GM21381 (cell line): ENCODE measurements around the gene TAOK1.
A peak's percentile ranks its signal among the peaks of the same experiment; 100 is the strongest.
"Not testable (repeated sequence)": the region's sequence is repeated elsewhere in the genome, so short reads cannot be mapped to it uniquely, and the experiment has no call there.

Source experiments
- ATAC-seq: cut with Tn5 transposase; IDR thresholded peaks from one replicate; pipeline ENCODE4 v1.9.1; 2021; ENCODE audit warnings: mild to moderate bottlenecking, moderate library complexity; ENCODE audit not compliant: unreplicated experiment

The TAOK1 gene

DNA sequence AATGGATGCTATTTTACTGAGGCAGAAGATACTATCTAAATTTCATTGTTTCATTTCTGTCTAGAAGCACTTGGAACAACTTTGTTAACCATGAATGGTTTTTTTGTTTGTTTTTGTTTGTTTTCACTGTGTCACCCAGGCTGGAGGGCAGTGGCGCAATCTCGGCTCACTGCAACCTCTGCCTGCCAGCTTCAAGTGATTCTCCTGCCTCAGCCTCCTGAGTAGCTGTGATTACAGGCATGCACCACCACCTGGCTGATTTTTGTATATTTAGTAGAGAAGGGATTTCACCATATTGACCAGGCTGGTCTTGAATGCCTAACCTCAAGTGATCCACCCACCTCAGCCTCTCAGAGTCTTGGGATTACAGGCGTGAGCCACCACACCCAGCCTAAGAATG lies 136.2 kb downstream of the TAOK1 start:
- no peak for ATAC-seq

DNA sequence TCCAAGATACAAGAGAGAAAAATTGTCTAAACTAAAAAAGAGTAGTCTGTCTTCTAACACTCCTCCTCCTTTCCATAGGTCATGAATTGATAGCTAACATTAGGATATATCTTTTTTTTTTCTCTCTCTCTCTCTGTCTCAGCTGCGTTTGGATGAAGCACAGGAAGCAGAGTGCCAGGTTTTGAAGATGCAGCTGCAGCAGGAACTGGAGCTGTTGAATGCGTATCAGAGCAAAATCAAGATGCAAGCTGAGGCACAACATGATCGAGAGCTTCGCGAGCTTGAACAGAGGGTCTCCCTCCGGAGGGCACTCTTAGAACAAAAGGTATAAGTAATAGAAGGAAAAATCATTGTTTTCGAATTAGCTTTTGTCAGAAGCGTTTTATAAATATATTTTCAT lies 143.8 kb downstream of the TAOK1 start:
- ATAC-seq: no peak

DNA sequence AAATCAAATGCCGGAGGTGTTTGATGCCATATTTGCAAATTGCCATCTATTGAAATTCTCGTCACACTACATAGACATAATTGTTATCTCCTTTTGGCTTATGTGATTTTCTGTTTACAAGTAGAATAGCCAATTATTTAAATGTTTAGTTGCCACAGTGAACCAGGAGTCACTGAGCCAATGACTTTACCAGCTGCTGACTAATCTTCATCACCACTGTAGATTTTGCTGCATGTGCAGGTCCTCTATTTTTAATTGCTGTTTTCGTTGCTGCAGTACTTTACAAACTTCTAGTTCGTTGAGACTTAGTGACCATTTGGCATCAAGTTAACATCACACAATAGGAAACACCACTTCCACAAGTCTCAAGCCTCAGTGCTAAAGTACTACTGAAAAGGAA lies 153.9 kb downstream of the TAOK1 start:
- no peak for ATAC-seq

GRCh38 chr17:29546085-29546484 lies 155.9 kb downstream of the TAOK1 start:
- no peak for ATAC-seq

DNA sequence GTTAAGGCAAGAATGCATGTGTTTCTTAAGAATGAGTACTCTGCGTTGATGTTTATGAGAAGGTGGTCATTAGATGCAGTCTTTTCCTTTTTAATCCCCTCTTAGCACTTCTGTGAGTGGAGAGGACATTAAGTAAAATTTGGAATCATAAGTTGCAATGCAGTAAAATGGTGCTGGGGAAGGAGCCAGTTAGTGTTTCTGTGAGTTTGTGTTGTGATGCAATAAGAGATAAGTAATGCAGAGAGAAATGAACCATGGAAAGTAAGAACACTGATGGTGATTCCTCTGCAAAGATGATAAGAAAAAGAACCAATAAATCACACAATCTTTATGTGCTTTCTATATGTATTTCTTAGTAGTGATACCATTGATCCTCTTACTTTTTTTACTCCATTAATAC lies 156.7 kb downstream of the TAOK1 start:
- no peak for ATAC-seq

DNA sequence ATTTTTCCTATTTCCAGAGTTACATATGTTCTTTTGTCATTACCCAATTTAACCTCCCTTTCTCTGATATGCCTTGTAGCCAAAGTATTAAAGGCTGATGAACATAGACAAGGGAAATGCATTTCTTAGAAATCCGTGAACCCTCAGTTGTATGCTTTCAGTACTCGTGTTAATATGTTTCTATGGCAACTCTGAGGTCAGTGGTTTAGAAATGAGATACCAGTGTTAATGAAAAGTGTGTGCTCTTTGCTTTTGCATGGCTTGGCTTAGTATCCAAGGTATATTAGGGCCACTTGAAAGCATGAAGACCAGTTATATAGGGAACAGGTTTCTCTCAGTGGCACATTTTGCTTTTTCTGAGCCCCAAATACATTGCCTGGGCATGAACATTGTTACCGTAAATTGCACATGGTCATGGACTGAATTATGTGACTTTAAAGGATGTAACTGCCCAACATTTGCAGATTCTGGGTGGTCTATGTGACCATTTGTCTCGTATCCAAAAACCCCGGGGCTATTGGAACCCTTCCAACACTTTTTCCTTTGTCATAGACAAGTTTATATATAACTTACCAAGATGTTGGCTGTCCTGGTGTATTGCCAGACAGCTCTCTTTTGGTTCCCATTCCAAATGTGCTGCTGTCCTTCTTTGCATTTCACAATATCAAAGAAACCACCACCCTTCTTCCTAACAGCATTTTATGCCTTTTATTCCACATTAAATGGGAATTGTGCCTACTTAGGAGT lies 159.2 kb downstream of the TAOK1 start:
- ATAC-seq: no peak

GRCh38 chr17:29555840-29556239 lies 165.7 kb downstream of the TAOK1 start:
- ATAC-seq: no peak

- ATAC-seq: no peak
Measured at GRCh38 chr17:29557085-29557738, 167.0 kb downstream of the TAOK1 start.

- ATAC-seq: no peak
Measured at GRCh38 chr17:29557739-29558116, 167.6 kb downstream of the TAOK1 start.

- ATAC-seq: not testable (repeated sequence)
Measured at GRCh38 chr17:29558139-29558538, 168.0 kb downstream of the TAOK1 start.

DNA sequence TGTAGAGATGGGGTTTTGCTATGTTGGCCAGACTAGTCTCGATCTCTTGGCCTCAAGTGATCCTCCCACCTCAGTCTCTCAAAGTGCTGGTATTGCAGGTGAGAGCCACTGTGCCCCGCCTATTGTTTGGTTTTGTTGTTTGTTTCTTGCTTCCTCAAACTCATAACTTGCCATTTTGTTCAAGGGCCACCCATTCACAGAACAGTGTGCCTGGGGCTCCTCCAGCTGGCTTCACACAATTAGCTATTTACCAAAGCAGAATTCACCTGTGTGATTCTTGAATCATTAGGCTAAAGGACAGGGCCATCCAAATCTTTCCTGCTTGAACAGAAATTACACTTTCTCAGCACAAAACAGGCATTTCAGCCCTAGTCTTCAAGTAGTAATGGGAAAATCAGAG lies 169.5 kb downstream of the TAOK1 start:
- no peak for ATAC-seq

- ATAC-seq: no peak
Measured at GRCh38 chr17:29560316-29560715, 170.2 kb downstream of the TAOK1 start.

DNA sequence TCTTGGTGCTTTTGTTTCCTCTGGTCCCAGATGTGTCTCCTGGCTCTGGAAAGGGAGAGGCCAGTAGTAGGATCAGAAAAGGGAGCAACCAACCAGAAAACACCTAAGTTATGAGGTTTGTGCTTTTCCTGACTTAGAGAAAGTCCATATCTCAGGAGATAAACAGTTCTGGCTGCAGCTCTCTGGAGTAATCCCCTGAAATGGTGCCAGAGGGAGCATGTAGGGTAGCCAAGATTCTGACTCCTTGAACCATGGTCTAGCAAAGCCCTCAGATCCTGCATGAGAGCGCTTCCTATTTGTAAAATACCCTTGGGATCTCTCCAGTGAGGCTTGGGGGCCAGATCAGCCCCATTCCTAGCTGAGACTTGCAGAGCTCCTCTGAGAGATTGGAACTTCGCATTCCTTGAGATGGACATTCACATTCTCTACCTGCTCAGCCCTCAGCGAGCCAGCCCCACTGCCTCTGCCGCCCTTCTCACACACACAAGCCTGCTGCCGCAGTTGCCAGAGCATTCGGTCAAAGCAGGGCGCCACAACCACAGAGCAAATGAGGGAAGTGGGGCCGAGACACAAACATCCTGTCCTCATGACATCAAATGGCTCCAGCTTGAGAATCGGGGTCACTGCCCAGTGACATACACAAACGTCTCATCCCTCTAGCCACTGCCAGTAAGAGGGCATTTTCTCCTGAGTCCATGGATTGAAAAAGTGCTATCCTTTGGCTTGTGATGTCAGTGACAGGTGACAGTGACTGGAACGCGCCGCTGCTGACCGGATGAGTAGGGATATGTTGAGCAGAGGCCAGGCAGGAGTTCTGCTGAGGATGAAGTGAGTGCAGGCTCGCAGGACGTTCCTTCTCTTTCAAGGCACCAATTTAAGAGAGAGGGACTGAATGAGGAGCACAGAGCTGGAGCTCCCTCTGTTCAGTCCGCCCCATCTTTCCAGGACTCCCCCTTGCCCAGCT lies 171.7 kb downstream of the TAOK1 start:
- ATAC-seq: no peak

DNA sequence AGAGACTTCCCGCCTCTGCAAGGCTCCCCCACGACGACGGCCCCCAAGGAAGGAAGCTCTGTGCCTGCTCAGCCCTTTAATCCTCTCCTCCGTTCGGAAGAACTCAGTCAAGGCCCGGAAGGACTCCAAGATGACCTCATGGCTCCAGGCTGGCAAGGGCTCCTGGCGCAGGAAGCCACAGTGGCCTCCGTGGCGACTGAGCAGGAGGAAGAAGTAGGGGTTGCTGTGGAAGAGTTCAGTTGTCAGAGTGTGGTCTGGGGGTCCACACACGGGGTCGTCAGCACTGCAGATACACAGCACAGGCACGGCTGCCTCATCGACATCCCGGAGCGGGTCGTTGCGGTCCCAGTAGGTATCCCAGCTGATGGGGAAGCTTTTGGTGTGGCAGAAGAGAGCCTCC lies 172.5 kb downstream of the TAOK1 start:
- no peak for ATAC-seq

DNA sequence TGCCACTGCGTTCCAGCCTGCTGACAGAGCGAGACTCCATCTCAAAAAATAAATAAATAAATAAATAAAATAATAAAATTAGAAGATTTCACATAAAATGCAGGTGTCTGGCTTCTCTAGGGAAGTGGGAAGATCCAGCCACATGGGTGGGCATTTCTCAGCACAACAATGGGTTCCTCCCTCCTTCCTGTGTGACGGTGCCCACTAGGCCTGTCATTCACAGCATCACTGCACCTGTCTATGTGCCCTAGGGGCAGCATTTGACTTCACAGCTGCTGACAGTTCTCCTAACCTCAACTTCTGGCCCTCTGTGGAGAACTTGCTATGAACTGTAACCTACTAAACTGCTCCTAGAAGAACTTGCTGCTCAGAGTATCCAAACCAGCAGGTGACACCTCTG lies 173.7 kb downstream of the TAOK1 start:
- no peak for ATAC-seq

DNA sequence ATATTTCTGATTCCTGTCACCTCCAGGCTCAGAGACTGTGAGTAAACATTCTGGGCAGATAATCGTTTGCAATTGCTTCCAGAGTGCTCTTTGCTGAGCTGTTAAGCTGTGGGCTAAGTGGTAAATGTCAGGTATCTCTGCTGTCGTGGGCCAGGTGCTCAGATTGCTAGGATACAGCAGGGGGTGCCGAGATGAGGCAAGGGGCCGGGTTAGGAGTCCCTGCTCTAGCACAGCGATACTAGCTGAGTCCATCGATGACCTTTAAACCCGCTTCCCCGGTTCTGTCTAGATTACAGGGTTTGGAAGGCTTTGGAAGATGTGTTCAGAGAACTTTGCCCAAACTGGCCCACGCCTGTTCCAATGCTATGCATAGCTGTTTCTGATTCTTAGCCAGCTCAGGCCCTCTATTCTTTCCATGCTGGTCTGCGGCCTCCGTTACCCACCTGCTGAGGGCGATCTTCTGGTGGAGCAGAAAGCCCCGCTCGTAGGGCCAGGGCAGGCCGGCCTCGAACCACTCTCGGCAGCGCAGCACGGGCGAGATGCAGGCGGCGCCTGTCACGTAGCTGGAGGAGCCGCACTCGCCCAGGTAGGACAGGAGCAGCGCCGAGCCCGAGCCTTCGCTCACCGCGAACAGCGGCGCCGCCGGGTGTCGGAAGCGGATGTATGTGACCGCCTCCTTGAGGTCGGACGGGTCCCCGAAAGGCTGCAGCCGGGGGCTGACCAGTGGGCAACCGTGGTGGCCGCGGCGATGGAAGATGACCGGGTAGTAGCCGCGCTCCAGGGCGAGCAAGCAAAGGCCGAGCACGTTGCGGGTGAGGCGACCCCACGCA lies 175.7 kb downstream of the TAOK1 start:
- peak; percentile 25 for ATAC-seq

- peak; percentile 25 for ATAC-seq
Measured at GRCh38 chr17:29566473-29567303, 176.5 kb downstream of the TAOK1 start, which contains the start of gene ABHD15. Gene ABHD15, minus strand, starts transcription at chr17:29567037. Its CDS starts 71 bp downstream, at chr17:29566966.

- ATAC-seq: peak; percentile 10
Measured at GRCh38 chr17:29567304-29567553, 177.1 kb downstream of the TAOK1 start.

- ATAC-seq: peak; percentile 35
Measured at GRCh38 chr17:29567554-29568330, 177.6 kb downstream of the TAOK1 start.
